Hepatic stellate cell (primary cell): ENCODE results near the gene ZBTB44.
"Not testable (repeated sequence)": the region's sequence is repeated elsewhere in the genome, so short reads cannot be mapped to it uniquely, and the experiment has no call there.

ENCODE experiments used
- DNase-seq: peaks from one replicate; pipeline ENCODE4 v3.0.0; 2011; ENCODE audit warnings: low spot score

Gene ZBTB44

DNA sequence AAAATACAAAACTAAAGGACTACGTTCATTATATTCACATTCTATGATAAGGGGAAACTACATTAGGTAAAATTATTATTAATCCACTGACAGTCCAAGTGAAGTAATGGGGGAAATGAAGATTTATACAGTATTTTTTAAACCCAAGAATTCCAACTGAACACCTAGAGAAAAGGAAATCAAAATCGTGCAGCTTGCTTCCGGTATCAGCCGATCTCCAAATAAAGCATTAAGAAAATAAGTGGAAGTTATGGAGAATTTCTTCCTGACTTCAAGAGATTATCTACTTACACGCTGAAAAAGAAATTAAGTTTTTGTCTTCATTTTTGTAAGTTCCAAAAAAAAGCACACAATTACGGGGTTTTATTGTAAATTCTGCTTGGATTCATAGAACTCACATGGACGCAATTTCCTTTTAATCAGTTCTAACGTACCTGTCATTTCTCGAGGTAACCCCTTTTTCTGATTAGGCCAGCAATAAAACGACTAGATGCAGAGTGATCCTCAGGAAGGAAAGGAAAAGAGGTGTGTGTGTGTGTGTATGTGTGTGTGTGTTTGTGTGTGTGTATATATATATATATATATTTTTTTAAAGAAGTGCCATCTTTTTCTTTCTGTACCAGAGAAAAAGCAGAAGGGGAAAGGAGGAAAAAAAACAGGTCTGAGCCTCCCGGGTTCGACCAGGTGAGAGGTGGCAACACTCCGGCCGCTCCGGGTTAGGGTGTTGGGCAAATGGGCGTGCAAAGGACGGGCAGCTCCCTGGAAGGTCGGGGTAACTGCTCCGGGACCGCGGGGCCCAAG is 1.1 kb downstream of the ZBTB44 start:
- DNase-seq = no peak

DNA sequence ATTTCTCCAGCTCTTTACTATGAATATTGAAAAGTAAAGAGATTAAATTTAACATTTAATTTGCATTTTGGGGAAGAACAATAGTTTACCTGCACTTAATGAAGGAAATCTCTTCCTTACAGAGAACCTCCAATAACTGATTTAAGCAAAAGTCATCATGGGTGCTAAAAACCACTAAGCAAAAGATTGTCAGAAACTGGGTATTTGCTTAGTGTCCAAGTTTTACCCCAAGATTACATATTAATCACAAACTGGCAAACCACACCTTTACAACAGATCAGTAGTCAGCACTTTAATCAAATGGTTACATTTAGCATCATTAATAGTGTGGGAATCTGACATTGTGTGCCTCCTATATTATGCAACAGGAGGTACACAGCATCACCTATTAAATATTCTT is 2.7 kb downstream of the ZBTB44 start:
- DNase-seq = no peak

DNA sequence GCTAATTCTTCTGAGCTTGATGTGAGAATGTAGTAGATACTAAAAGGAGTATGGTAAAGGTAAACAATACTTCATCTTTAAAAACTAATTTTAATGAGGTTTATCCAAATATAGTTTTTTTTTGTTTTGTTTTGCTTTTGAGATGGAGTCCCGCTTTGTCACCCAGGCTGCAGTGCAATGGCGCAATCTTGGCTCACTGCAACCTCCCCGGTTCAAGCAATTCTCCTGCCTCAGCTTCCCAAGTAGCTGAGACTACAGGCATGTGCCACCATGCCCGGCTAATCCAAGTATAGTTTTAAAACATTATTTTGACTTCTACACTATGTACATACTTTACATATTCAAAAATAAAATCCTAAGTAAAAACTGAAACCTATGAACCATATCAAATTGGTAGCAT is 4.1 kb downstream of the ZBTB44 start:
- DNase-seq = no peak

DNA sequence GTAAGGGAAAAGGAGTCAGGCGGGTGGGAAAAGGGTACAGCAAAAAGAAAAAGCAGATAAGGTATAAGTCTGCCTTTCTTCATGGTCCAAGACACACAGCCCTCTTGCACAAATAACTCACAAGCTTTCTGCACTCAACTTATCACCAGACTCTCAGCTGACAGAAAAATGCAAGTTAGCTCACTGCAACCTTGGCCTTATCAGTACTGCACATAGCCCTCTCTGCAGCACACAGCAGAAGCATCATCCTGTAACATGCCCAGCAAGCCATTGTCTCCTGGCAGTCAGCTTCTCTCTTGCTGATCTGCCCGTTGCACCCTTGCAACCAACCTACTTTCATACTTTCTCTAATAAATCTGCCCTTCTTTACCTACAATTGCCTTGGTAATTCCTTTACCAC is 5.8 kb downstream of the ZBTB44 start:
- no peak for DNase-seq

DNA sequence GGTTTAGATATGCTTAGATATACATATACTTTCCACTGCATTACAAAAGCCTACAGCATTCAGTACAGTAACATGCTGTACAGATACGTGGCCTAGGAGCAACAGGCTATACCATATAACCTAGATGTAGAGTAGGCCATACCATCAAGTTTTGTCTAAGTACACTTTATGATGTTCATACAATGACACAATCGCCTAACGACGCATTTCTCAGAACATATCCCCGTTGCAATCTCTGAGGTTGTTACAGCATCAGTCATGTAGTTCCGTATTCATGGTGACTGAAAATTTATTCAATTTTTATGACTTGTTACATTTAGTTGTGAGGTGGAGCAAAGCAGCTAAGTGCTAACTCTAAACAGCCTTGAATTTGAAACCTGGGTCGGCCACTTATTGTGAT is 6.7 kb downstream of the ZBTB44 start:
- DNase-seq = no peak

DNA sequence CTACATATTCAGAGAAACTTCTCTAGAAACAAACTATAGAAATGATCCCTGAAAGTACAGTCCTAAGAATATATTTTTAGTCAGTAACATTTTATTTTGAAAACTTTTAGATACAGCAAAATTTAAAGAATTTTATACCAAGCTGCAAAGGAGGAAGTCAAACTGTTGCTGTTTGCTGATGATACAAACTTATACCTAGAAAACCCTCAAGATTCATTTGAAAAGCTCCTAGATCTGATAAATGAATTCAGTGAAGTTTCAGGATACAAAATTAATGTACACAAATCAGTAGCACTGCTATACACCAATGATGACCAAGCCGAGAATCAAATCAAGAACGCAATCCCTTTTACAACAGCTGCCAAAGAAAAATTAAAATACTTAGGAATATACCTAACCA is 10.1 kb downstream of the ZBTB44 start:
- no peak for DNase-seq

DNA sequence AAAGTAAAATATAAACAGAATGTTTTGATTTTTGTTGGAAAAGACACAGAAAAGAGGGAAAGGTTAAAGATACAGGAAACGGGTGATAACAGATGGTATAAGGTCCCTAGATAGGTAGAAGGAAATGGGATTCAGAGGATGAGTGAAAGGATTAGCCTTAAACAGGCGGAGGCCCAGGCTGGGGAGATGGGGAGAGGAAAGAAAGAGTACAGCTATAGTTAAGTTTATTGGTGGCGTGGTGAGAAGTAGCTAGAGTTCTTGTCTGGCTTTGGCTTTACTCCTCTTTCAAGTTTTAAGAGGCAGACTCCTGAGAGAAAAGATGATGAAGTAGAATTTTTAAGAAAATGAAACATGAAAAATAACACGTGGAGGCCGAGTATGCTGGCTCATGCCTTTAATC is 13.7 kb downstream of the ZBTB44 start:
- no peak for DNase-seq

DNA sequence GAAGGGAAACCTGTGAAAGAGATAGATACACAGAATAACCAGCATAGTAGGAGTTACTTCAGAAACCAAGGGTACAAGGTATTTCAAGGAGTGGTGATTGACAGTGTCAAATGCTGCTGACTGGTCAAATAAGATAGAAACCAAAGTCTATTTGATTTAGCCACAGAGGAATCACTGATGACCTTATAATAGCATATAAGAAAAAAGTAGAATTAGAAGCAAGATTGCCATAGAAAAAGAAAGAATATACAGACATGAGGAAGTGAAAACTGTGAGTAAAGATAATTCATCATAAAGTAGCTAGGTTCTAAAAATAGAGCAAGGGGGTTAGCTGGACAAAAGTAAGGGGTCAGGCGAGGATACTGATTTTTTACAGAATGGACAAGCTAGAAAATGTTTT is 14.2 kb downstream of the ZBTB44 start:
- no peak for DNase-seq

DNA sequence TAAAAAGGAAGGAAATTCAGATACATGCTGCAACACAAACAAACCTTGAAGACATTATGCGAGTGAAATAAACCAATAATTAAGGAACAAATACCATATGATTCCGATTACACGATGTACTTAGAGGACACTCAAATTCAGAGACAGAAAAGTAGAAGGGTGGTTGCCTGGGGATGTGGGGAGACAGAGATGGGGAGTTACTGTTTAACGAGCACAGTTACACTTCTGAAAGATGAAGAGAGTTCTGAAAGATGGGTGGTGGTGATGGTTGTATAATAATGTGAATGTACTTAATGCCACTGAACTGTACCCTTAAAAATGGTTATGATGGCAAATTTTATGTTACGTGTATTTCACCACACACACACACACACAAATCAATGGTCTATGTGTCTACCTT is 14.7 kb downstream of the ZBTB44 start:
- DNase-seq = no peak

DNA sequence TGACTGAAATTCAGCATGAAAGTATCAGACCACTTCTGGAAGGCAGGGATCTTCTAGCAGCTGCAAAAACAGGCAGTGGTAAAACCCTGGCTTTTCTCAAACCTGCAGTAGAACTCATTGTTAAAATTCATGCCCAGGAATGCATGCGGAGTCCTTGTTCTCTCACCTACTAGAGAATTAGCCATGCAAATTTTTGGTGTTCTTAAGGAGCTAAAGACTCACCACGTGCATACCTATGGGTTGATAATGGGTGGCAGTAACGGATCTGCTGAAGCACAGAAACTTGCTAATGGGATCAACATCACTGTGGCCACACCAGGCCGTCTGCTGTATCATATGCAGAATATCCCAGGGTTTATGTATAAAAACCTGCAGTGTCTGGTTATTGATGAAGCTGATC is 19.1 kb downstream of the ZBTB44 start:
- DNase-seq = no peak

DNA sequence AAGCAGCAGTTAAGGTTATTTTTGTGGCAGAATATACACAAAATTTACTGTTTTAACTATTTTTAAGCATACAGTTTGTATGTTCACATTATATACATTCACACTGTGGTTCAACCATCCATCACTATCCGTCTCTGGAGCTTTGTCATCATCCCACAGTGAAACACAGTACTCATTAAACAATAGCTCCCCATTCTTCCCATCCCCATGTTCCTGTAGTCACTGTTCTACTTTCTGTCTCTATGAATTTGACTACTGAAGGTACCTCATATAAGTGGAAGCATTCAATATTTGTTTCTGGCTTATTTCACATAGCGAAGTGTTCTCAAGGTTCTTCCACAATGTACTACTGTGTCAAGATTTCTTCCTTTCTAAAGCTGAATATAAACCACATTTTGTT is 32.6 kb downstream of the ZBTB44 start:
- DNase-seq = no peak

DNA sequence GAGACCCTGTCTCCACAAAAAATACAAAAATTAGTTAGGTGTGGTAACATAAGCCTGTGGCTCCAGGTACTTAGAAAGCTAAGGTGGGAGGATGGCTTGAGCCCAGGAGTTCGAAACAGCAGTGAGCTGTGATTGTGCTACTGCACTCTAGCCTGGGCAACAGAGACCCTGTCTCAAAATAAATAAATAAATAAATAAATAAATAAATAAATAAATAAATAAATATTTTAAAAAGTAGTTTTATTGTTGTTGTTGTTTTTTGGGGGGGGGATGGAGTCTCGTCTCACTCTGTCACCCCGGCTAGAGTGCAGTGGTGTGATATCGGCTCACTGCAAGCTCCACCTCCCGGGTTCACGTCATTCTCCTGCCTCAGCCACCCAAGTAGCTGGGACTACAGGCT is 33.4 kb downstream of the ZBTB44 start:
- not testable (repeated sequence) for DNase-seq

DNA sequence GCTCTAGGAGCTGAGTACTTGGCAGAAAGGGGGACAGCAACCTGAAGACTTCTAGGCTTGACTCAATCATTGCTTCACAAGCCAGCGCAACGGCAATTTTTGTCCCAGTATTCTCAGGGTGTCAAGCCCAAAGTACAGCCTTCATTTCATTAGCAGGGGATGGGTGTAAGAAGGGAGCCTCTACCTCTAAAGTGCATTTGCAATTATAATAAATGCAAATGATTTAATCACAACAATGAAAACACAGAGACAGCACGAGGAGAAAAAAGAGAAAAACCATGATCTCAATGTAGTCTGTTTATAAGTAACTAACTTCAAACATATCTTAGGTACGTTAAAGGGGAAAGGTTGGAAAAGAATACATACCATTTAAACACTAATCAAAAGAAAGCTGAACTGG is 34.7 kb downstream of the ZBTB44 start:
- no peak for DNase-seq

DNA sequence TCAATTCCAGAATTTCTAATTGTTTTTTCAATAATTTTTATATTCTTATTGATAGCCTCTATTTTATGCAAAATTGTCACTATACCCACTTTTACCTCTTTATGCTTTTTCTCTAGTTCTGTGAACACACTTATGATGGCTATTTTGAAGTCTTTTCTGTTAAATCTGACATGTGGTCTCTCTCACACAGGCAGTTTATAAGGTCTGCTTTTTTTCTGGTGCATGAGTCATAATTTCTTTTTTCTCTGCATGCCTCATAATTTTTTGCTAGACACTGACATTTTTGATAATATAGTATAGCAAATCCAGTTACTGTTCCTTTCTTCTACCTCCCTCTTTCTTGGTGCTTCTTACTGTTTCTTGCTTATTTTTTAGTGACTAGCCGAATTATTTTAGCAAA is 36.0 kb downstream of the ZBTB44 start:
- peak; percentile 9 for DNase-seq

DNA sequence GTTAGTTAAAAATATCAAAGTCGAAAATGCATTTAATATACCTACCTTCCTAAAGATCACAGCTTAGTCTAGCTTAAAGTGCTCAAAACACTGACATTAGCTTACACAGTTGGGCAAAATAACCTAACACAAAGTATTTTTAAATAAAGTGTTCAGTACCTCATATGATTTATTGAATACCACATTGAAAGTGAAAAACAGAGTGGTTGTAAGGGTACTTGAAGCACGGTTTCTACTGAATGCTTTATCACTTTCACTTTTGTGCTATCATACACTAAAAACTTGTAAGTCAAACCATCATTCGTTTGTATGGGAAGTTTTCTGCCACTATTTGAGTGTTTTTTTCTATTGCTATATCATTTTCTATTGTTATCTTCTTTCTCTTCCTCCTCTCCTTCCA is 36.6 kb downstream of the ZBTB44 start:
- no peak for DNase-seq

DNA sequence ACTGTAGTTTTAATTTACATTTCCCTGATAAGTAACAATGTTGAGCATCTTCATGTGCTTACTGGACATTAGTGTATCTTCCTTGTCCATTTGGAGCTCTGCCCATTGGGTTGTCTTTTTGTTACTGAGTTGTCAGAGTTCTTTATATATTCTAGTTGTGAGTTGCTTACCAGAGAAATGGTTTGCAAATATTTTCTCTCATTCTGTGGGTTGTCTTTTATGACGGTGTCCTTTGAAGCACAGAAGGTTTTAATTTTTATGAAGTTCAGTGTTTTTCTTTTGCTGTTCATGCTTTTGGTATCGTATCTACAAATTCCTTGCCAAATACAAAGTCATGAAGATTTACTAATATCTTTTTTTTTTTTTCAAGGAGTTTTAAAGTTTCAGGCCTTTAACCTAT is 42.4 kb downstream of the ZBTB44 start:
- DNase-seq = no peak

DNA sequence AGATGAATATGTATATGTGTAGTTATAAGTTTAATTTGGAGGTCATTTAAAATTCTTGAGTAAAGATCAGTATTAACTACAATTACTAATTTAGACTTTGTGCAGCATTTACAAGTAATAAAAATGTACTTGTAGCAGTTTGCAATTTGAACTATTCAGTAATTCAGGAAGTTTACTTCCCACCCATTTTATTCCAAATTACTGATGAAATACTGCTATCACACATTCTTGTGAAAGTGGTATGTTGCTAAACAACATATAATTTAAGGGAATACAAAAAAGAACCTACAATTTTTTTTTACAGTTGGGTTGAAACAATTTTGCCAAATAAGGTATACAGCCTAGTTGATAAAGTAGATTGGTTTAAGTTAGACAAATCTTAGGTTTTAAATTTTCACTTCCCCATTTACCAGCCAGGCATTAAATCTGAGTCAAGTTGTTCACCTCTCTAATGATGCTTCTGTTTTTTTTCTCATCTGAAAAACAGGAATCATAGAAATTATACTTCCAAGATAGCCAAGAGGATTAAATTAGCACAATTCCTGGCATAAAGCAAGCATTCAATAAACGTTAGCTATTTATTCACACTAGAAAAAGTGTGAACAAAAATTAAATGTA is 45.3 kb downstream of the ZBTB44 start:
- no peak for DNase-seq

DNA sequence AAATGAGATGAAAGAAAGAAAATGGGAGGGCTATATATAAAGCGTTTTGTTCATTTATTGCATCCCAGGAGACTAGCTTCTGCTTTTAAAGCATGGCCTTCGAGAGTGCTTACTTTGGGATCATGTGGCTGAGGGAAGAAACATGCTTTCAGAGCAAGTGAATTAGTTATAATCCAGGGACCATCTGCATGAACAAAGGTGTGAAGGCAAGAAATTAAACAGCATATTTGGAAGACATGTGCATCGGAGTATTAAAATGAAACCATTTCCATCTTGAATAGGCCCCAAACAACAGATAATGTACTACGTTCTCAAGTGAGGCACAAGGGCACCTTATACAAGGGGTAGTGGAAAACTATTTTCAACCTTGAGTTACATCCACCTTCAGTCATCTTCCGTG is 51.4 kb downstream of the ZBTB44 start:
- no peak for DNase-seq

DNA sequence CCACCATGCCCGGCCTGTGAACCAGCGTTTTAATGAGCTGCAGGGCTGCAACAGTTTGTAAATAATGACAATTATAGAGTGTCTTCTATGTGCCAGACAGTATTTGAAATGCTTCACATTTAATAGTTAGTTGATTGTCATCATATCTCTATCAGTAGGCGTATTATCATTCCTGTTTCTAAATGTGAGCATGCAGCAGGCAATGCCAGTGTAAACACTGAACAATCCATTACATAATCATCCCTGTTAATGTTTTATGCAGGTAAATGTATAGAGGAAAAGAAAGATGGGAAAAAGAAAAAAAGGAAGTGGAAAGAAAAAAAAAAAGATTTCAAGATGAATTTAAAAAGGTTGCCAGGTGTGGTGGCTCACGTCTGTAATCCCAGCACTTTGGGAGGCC is 52.3 kb downstream of the ZBTB44 start:
- DNase-seq = no peak

DNA sequence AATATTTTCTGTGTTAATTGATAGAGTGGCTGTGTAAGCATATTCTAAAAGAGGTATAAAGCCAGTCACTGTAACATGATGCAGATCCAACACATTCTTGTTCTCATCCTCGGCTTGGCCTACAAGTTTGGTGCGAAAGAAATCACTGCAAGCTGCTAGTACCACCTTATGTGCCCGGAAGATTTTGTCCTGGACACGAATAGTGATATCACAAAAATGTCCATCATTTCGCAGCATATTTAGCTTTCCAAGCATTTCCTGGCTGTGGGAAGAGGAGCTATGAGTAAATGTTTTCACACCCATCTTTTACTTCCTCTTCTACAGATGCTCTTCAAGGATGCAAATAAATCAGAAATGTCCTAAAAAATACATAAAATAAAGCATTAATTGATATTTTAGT is 53.1 kb downstream of the ZBTB44 start:
- DNase-seq = no peak

DNA sequence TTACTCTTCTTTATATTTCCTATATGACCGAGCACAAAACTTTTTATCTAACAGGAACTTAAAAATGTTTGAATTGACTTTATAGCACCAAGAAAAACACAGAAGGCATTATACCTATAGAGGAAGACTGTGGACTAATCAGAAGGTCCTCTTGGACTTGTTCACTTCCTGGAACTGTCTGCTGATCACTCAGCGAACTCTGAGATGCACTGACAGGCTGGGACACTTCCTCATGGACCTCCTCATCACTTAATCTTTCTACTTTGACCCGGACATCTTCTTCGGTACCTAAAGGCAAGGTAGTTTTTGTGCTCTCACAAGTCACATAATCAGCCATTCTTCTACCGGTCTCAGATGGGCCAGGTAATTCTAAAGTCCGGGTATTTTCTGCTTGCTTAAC is 54.0 kb downstream of the ZBTB44 start:
- no peak for DNase-seq

DNA sequence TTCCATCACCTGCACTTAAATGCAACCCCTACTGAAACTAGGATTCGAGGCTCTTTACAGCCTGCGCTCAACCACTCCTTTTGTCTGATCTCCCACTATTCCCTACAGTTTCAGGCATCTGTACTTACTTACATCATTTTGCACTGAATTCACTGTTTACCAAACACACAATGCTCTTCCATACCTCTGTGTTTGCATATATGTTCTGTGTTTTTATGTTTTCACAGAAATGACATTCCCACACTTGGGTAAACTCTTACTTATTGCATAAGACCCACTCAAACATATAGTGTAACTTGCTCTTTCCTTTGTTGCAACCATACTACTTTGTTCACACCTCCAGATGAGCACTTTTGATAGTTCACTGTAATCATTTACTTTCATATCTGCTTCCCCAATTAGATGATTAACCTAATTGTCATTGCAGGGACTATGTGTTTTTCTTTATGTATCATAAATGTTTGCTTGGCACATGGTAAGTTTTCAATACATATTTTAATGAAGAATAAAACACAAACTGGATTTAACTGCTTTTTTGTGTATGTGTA is 54.6 kb downstream of the ZBTB44 start:
- no peak for DNase-seq

DNA sequence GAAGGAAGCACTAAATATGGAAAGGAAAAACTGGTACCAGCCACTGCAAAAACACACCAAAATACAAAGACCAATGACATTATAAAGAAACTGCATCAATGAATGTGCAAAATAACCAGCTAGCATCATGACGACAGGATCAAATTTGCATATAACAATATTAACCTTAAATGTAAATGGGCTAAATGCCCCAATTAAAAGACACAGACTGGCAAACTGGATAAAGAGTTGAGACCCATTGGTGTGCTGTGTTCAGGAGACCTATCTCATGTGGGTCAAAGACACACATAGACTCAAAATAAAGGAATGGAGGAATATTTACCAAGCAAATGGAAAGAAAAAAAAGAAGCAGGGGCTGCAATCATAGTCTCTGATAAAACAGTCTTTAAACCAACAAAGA is 63.0 kb downstream of the ZBTB44 start:
- not testable (repeated sequence) for DNase-seq

DNA sequence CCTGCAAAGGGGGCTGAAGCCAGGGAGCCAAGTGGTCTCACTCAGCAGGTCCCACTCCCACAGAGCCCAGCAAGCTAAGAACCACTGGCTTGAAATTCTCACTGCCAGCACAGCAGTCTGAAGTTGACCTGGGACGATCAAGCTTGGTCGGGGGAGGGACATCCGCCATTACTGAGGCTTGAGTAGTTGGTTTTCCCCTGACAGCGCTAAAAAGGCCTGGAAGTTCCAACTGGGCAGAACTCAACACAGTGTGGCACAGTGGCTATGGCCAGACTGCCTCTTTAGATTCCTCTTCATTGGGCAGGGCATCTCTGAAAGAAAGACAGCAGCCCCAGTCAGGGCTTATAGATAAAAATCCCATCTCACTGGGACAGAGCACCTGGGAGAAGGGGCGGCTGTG is 64.8 kb downstream of the ZBTB44 start:
- DNase-seq = not testable (repeated sequence)
